ENCODE results near the gene CFAP46. TPM values are rescaled to one million over a fixed set of nuclear protein-coding genes. Genes with fewer than 3 reads are reported as not detected.

The CFAP46 gene
- total RNA-seq, 2 experiments from 2014 or later = not detected

DNA sequence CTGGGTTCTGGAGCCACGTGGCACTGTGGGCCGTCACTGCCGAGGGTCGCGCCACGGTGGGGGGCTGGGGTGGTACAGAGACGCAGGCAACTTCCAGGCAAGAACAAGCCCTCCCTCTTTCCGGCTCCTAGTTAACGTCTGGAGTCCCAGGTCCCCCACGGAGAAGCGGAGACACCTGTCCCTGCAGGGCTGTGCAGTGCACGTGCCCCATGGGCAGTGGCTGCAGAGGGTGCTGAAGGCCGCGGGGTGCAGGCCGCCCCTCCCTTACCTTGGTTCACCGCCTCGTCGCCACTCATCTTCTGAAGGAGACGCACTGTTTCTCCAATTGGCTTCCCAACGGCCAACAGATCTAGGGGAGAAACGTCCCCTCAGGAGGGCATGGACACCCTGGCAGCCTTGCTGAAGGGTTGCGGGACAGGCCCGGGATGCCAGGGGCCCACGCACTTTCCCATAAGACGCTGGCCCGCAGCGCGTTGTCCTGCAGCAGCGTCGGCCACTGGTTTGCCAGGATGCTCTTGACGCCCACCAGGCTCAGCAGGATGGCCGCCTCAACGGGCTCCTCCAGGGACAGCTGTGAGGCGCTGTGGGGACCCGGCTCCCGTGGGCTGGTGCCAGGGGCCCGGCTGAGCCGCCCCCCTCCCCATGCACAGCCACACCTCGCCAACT lies 132.1 kb downstream of the CFAP46 start:
- Histone ChIP-seq H3K4me3 (ENCODE audit: low read depth, low read length, poor library complexity, severe bottlenecking) (no peak overlapping the region), H3K36me3 (ENCODE audit: insufficient read depth, low read length) (no peaks in the 10 kb centered on the region), H3K27ac (ENCODE audit: low read depth, low read length, poor library complexity, severe bottlenecking) (no peak overlapping the region), H3K9me3 (ENCODE audit: low read length) (no peaks in the 10 kb centered on the region), H3K4me1 (ENCODE audit: insufficient read depth, low read length, poor library complexity, severe bottlenecking) (no peaks in the 10 kb centered on the region), H2AFZ (ENCODE audit: low read length) (no peak overlapping the region), H4K20me1 (ENCODE audit: insufficient read depth, low read length) (no peaks in the 10 kb centered on the region), H3K79me2 (ENCODE audit: insufficient read depth, low read depth, low read length) (no peaks in the 10 kb centered on the region), H3K9me2 (ENCODE audit: insufficient read depth, low read length) (no peaks in the 10 kb centered on the region), H3K4me2 (ENCODE audit: low read length) (no peak overlapping the region)
- ChIA-PET POLR2A (no interaction called here), CTCF (ENCODE audit: unreplicated experiment) (no interaction called here)
- intact Hi-C loops (cut with micrococcal nuclease; ENCODE audit: unreplicated experiment) = no loop called here
- no peak for DNase-seq (ENCODE audit: low spot score)
- BruUV-seq (replicated peaks) = no TSS peak
- TF ChIP-seq EZH2phosphoT487 (IDR thresholded peaks at IDR 0.05; ENCODE audit: borderline replicate concordance, low read depth, low read length) = no peak
- TF ChIP-seq, protein P1, sequence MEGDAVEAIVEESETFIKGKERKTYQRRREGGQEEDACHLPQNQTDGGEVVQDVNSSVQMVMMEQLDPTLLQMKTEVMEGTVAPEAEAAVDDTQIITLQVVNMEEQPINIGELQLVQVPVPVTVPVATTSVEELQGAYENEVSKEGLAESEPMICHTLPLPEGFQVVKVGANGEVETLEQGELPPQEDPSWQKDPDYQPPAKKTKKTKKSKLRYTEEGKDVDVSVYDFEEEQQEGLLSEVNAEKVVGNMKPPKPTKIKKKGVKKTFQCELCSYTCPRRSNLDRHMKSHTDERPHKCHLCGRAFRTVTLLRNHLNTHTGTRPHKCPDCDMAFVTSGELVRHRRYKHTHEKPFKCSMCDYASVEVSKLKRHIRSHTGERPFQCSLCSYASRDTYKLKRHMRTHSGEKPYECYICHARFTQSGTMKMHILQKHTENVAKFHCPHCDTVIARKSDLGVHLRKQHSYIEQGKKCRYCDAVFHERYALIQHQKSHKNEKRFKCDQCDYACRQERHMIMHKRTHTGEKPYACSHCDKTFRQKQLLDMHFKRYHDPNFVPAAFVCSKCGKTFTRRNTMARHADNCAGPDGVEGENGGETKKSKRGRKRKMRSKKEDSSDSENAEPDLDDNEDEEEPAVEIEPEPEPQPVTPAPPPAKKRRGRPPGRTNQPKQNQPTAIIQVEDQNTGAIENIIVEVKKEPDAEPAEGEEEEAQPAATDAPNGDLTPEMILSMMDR (conservative IDR thresholded peaks at IDR 0.05; ENCODE audit: low read length) = no peak

DNA sequence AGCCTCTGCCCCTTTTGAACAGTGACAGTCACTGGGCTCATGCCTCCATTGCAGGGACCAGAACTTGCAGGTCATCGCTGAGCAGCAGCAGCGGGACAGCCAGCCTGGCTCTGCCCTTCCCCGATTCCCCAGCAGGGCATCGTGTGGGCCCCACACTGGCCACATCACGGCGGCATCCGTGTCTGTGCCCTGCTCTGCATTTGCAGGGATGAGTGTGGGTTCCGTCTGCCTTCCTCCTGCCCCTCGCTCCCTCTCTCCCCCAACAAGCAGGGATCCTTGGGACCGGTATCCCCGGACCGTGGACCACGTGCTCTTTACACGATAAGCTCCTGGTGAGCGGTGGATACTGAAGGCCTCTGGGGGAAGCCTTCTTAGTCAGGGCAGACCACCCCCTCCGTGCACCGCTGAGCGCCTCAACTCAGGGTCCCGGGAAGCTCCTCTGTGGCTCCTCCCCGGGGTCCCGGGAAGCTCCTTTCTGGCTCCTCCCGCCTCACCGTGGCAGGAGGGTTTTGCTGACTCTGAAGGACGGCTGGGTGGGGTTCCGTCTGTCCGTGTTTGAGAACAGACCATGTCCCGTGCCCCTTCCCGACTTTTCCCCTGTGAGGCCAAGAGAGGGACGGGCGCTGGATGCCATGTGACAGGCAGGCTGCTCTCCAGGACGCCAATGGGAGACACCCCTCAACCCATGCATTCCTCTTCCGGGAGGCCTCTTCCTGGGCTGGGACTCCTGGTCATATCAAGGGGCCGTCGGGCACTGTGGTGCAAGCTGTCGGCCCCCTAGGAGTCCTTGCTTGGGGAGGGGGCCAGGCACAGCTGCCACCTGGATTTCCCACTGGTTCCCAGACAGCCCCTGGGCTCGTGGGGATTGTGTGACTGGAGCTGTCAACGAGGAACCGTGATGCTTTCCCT lies 132.9 kb downstream of the CFAP46 start:
- H2AFZ ChIP-seq (ENCODE audit: low read length) = no peak overlapping the region
- CTCF ChIA-PET (ENCODE audit: unreplicated experiment) = no interaction called here
- no peaks in the 10 kb centered on the region for H3K4me1 ChIP-seq (ENCODE audit: insufficient read depth, low read length, poor library complexity, severe bottlenecking)
- DNase-seq (ENCODE audit: low spot score) = no peak
- no peaks in the 10 kb centered on the region for H3K9me3 ChIP-seq (ENCODE audit: low read length)
- no peak overlapping the region for H3K27ac ChIP-seq (ENCODE audit: low read depth, low read length, poor library complexity, severe bottlenecking)
- no peak for TF ChIP-seq EZH2phosphoT487 (IDR thresholded peaks at IDR 0.05; ENCODE audit: borderline replicate concordance, low read depth, low read length)
- TF ChIP-seq, protein P1 (conservative IDR thresholded peaks at IDR 0.05; ENCODE audit: low read length) = no peak
- POLR2A ChIA-PET = no interaction called here
- H3K4me3 ChIP-seq (ENCODE audit: low read depth, low read length, poor library complexity, severe bottlenecking) = no peak overlapping the region
- H4K20me1 ChIP-seq (ENCODE audit: insufficient read depth, low read length) = no peaks in the 10 kb centered on the region
- BruUV-seq (replicated peaks) = no TSS peak
- no peaks in the 10 kb centered on the region for H3K79me2 ChIP-seq (ENCODE audit: insufficient read depth, low read depth, low read length)
- no peaks in the 10 kb centered on the region for H3K36me3 ChIP-seq (ENCODE audit: insufficient read depth, low read length)
- no peak overlapping the region for H3K4me2 ChIP-seq (ENCODE audit: low read length)
- intact Hi-C loops (cut with micrococcal nuclease; ENCODE audit: unreplicated experiment) = no loop called here
- no peaks in the 10 kb centered on the region for H3K9me2 ChIP-seq (ENCODE audit: insufficient read depth, low read length)
